Dermis blood vessel endothelial cell (primary cell): ENCODE data around the gene TMC1. TPM values are rescaled to one million over a fixed set of nuclear protein-coding genes. Genes with fewer than 3 reads are reported as not detected.

ENCODE experiments used
- DNase-seq: peaks from one replicate; pipeline ENCODE4 v3.0.0; 2010
- total RNA-seq: library from RNA; depleted of rRNA; stranded (reverse); fragments of >200 nt; gene quantifications from 2 replicates; pipeline ENCODE4 v1.2.3, GENCODE V29; 2014

The TMC1 gene
- total RNA-seq, 1 donor from 2014 or later, result 3.4 TPM

DNA sequence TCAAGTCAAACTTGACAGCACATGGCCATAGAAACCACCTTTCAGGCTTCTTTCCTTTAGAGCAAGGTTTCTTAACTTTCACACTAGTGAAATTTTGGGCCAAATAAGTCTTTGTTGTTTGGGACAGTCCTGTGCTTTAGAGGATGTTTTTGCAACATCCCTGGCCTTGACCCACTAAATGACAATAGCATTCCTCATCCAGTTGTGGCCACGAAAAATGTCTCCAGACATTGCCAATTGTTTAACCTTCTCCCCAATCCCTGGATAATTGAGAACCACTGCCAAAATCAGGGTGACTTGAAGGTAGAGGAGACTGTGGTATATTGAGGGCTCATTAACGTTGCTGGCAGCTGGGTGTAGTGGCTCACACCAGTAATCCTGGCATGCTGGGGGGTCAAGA, 359.4 kb downstream of the TMC1 start:
- DNase-seq, result no peak

GRCh38 chr9:72882117-72882775, 360.8 kb downstream of the TMC1 start:
- DNase-seq, result no peak

DNA sequence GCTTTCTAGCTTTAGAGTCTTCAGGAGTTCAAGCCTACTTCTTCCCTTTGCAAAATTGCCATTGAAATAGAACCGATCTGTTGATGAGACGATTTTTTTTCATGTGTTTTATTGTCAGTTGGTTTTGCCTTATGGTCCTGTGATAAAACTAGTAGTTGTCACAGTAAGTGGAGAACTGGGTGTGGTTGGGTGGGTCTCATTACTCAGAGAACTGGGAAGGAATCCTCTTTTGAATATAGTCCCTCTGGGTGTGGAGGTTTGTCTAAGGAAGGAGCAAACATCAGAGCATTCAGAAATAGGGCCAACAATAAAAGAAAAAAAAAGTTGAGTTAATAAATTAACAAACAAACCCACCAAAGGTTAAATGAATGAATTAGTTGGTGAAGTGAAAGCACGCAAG, 362.5 kb downstream of the TMC1 start:
- DNase-seq, result no peak

- no peak for DNase-seq
Measured at GRCh38 chr9:72884508-72884907, 363.1 kb downstream of the TMC1 start.

Other genes with a start within 250 kb of the TMC1 start
- gene ZFAND5, start 156.4 kb upstream of the TMC1 start, total RNA-seq, result 91.6 and 98.9 TPM in 2 replicates